K562 (cell line): ENCODE data around the gene RASL12.

Experiments used
- HMG20B ChIP-seq: fragments of 250-450 bp; sonication (Bioruptor Pico); IDR thresholded peaks from 2 replicates; pipeline ENCODE4 v1.5.0; 2021; ENCODE audit warnings: mild to moderate bottlenecking
- TAF7 ChIP-seq: fragments of 450-650 bp; IDR thresholded peaks from 2 replicates; pipeline ENCODE4 v1.6.1; 2016; ENCODE audit warnings: missing genetic modification characterization, missing compliant biosample characterization
- ZNF263 ChIP-seq: sonication (generic); formaldehyde crosslinking; IDR thresholded peaks from 2 replicates; pipeline ENCODE4 v1.8.0; 2022; ENCODE audit warnings: mild to moderate bottlenecking, missing genetic modification reagents, borderline replicate concordance
- ZNF274 ChIP-seq: IDR thresholded peaks from 2 replicates; pipeline ENCODE4 v1.6.1; 2011; ENCODE audit warnings: low read depth, mild to moderate bottlenecking, low read length, moderate library complexity, borderline replicate concordance
- TF ChIP-seq, protein P1 (sequence below): sonication (generic); formaldehyde crosslinking; IDR thresholded peaks from 2 replicates; pipeline ENCODE4 v1.8.0; 2022; ENCODE audit warnings: mild to moderate bottlenecking, missing genetic modification reagents, borderline replicate concordance
- TF ChIP-seq, protein P2 (sequence below), 2 experiments: fragments of 450-650 bp in 1 of 2; IDR thresholded peaks; 2 replicates each; pipeline ENCODE4 v1.6.1; 2011 to 2017; ENCODE audit warnings: low read depth in 2 of 2, antibody characterized with exemption in 1 of 2, borderline replicate concordance in 1 of 2, low read length in 1 of 2, mild to moderate bottlenecking in 1 of 2, mixed read lengths in 1 of 2; ENCODE audit not compliant: control insufficient read depth in 1 of 2

DNA sequence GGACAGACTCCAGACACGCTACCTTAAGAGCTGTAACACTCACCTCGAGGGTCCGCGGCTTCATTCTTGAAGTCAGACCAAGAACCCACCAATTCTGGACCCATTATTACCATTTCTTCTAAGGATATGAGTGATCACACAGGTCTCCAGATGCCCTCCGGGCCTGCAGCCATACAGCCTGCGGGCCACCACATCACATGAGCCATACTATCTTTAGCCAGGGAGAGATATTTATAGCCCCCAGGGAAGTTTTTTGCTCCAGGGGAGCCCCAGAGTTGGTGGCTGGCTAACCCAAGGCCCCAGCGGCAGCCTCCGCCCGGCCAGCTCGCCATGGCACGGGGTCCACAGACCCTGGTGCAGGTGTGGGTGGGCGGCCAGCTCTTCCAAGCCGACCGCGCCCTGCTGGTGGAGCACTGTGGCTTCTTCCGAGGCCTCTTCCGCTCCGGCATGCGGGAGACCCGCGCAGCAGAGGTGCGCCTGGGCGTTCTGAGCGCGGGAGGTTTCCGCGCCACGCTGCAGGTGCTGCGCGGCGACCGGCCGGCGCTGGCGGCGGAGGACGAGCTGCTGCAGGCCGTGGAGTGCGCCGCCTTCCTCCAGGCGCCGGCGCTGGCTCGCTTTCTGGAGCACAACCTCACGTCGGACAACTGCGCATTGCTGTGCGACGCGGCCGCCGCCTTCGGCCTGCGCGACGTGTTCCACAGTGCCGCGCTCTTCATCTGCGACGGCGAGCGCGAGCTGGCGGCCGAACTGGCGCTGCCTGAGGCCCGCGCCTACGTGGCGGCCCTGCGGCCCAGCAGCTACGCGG is 8.9 kb upstream of the RASL12 start, which contains the start of gene KBTBD13:
- TF ChIP-seq ZNF263 (CRISPR knock-in tag) (no peak), HMG20B (CRISPR knock-in tag) (no peak), ZNF274 (no peak), TAF7 (tag) (no peak)
- TF ChIP-seq, protein P1, sequence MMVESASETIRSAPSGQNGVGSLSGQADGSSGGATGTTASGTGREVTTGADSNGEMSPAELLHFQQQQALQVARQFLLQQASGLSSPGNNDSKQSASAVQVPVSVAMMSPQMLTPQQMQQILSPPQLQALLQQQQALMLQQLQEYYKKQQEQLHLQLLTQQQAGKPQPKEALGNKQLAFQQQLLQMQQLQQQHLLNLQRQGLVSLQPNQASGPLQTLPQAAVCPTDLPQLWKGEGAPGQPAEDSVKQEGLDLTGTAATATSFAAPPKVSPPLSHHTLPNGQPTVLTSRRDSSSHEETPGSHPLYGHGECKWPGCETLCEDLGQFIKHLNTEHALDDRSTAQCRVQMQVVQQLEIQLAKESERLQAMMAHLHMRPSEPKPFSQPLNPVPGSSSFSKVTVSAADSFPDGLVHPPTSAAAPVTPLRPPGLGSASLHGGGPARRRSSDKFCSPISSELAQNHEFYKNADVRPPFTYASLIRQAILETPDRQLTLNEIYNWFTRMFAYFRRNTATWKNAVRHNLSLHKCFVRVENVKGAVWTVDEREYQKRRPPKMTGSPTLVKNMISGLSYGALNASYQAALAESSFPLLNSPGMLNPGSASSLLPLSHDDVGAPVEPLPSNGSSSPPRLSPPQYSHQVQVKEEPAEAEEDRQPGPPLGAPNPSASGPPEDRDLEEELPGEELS (CRISPR knock-in tag) = no peak
- TF ChIP-seq, protein P2, sequence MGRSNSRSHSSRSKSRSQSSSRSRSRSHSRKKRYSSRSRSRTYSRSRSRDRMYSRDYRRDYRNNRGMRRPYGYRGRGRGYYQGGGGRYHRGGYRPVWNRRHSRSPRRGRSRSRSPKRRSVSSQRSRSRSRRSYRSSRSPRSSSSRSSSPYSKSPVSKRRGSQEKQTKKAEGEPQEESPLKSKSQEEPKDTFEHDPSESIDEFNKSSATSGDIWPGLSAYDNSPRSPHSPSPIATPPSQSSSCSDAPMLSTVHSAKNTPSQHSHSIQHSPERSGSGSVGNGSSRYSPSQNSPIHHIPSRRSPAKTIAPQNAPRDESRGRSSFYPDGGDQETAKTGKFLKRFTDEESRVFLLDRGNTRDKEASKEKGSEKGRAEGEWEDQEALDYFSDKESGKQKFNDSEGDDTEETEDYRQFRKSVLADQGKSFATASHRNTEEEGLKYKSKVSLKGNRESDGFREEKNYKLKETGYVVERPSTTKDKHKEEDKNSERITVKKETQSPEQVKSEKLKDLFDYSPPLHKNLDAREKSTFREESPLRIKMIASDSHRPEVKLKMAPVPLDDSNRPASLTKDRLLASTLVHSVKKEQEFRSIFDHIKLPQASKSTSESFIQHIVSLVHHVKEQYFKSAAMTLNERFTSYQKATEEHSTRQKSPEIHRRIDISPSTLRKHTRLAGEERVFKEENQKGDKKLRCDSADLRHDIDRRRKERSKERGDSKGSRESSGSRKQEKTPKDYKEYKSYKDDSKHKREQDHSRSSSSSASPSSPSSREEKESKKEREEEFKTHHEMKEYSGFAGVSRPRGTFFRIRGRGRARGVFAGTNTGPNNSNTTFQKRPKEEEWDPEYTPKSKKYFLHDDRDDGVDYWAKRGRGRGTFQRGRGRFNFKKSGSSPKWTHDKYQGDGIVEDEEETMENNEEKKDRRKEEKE (IDR thresholded peaks at IDR 0.05; ENCODE audit: borderline replicate concordance in 1 of 2, control insufficient read depth in 1 of 2, low read depth in 2 of 2, low read length in 1 of 2) = no peak
